Adrenal gland (tissue), 5 donors: ENCODE measurements around the gene MACROD2.

Experiments
- CTCF ChIP-seq, 6 experiments: fragments of 450-650 bp in 4 of 6; fragments of 200-600 bp in 2 of 6; sonication (generic) in 1 of 6; IDR thresholded peaks; 1 replicate in 5 of 6; 2 replicates in 1 of 6; pipeline versions ENCODE4 v1.5.1 to v1.8.0; 2016 to 2021; ENCODE audit warnings: antibody characterized with exemption in 6 of 6, mild to moderate bottlenecking in 2 of 6, moderate library complexity in 1 of 6
- POLR2A ChIP-seq, 2 donors: fragments of 450-650 bp; IDR thresholded peaks; one replicate each; pipeline ENCODE4 v1.6.1; 2017; ENCODE audit warnings: antibody characterized with exemption in 2 of 2, mild to moderate bottlenecking in 2 of 2, moderate library complexity in 1 of 2
- donor health status: DM: no; HTN: no; CAD: no.

GRCh38 chr20:15760001-15760621 is 1764.8 kb downstream of the MACROD2 start:
- TF ChIP-seq CTCF (IDR thresholded peaks at IDR 0.05) (no peak), POLR2A (IDR thresholded peaks at IDR 0.05) (no peak)
